SK-N-MC (cell line): ENCODE results near the gene TRUB1.

Experiments
- EZH2 ChIP-seq: fragments of 200-600 bp; sonication (generic); IDR thresholded peaks from one replicate; pipeline ENCODE4 v1.6.1; 2017; ENCODE audit warnings: antibody characterized with exemption
- POLR2AphosphoS5 ChIP-seq: IDR thresholded peaks from 2 replicates; pipeline ENCODE4 v1.6.1; 2012; ENCODE audit warnings: mild to moderate bottlenecking, low read depth, low read length, borderline replicate concordance

- TF ChIP-seq EZH2 (no peak), POLR2AphosphoS5 (no peak)
These were observed 37.1 kb downstream of the TRUB1 start for GRCh38 chr10:114975091-114975490.
